C1 segment of cervical spinal cord (tissue), 14 donors: Measurements from ENCODE around the gene ZNF775.

ENCODE experiments used
- DNase-seq, 14 donors: peaks; one replicate each; lab custom pipeline; 2025; lab: John Stamatoyannopoulos, UW

The ZNF775 gene

GRCh38 chr7:150368884-150369747, 10.0 kb upstream of the ZNF775 start:
- DNase-seq: peak in 8 of 14 donors; percentile 57 to 83 (median 73)

- DNase-seq: no peak
Measured at GRCh38 chr7:150369748-150370501, 9.2 kb upstream of the ZNF775 start.

DNA sequence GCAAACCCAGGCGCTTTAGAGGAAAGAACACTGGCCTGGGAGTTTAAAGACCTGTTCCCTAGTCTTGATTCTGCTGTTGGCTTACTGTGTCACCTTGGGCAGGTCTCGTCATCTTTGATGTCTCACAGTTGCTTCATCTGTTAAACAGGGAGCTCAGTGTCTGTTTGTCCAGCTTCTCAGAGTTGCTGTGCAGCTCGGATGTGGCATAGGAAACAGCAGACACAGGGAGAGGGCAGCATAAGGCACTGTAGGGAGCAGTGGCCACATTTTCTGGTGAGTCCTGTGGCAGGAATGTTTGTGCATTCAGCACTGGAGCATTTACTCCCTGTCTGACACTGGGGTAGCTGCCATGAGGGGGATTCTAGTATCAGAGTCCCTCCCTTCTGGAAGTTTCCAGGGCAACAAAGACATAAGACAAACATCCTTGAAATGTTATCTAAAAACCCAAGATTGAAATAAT, 8.5 kb upstream of the ZNF775 start:
- no peak for DNase-seq

- DNase-seq: no peak
Measured at GRCh38 chr7:150371131-150371995, 7.8 kb upstream of the ZNF775 start.

DNA sequence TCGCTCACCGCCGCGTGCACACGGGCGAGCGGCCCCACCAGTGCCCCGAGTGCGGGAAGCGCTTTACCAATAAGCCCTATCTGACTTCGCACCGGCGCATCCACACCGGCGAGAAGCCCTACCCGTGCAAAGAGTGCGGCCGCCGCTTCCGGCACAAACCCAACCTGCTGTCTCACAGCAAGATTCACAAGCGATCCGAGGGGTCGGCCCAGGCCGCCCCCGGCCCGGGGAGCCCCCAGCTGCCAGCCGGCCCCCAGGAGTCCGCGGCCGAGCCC, 7.2 kb upstream of the ZNF775 start:
- no peak for DNase-seq

DNA sequence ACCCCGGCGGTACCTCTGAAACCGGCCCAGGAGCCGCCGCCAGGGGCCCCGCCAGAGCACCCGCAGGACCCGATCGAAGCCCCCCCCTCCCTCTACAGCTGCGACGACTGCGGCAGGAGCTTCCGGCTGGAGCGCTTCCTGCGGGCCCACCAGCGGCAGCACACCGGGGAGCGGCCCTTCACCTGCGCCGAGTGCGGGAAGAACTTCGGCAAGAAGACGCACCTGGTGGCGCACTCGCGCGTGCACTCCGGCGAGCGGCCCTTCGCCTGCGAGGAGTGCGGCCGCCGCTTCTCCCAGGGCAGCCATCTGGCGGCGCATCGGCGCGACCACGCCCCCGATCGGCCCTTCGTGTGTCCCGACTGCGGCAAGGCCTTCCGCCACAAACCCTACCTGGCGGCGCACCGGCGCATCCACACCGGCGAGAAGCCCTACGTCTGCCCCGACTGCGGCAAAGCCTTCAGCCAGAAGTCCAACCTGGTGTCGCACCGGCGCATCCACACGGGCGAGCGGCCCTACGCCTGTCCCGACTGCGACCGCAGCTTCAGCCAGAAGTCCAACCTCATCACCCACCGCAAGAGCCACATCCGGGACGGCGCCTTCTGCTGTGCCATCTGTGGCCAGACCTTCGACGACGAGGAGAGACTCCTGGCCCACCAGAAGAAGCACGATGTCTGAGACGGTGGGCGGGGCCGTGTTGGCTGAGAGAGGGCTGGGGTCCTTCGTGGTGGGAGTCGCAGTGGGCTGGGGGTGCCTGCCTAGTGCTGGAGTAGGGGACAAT, 6.7 kb upstream of the ZNF775 start:
- DNase-seq: no peak

- DNase-seq: no peak
Measured at GRCh38 chr7:150373049-150373801, 5.9 kb upstream of the ZNF775 start.

DNA sequence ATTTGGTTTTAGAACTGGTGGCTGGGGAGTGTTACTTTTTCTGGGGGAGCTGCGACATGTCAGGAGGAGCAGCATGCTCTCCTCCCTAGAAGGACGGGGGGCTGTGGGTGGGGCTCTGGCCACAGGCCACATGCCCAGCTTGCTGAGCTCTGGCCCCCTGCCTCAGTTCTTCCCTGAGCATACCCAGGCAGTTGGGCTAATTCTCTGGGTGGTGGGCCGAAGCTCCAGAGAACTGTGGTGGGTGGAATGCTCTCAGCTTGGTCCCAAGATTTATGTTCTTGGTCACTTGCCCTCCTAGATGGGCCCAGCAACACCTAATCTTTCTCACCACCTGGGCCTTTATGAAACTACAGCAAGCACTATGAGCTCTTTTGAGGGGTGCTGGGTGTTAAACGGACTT, 5.1 kb upstream of the ZNF775 start:
- DNase-seq: no peak

- DNase-seq: no peak
Measured at GRCh38 chr7:150374472-150374871, 4.7 kb upstream of the ZNF775 start.

GRCh38 chr7:150375662-150376521, 3.2 kb upstream of the ZNF775 start:
- no peak for DNase-seq

DNA sequence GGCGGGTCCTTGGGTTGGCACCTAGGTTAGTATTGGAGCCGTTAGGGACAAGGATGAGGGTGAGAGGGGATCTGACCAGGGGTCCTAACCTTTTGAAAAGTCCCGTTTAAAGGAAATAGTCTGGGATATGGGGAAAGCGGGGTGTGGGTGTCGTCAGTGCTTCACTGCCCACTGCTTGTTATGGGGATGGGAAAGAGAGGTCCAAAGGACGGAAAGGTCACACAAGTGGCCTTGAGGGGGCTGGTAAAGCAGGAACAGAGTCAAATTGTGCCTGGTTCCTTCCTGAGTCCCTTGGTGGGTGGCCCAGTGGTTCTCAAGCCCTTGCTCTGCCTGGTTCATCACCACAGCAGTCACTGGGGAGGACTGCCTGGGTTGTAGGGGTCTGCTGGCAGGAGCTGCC, 2.6 kb upstream of the ZNF775 start:
- no peak for DNase-seq

DNA sequence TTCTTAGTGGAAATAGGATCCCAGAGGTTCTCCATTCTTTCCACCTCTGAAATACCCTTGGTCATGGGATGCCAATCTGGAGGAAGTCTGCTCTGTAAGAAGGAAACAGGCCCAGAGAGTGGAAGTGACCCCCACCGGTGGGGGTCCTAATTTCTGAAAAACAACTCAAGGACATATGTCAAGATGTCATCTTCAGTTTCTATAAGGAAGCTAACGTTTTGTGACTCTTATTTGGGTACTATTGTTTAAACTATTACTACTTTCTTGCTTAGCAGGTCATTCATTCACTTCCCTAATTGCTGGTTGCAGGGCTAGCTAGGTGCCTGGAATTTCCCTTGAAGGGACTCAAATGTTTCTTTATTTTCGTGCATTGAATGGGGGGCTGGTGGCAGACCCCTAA, 1.9 kb upstream of the ZNF775 start:
- DNase-seq: no peak

GRCh38 chr7:150377635-150378034, 1.5 kb upstream of the ZNF775 start:
- no peak for DNase-seq

- peak in 9 of 14 donors; percentile 21 to 53 (median 29) for DNase-seq
Measured at GRCh38 chr7:150378115-150378852, 846 bp upstream of the ZNF775 start.

- DNase-seq: peak in 6 of 14 donors; percentile 14 to 69 (median 54)
Measured at GRCh38 chr7:150379441-150380379, 580 bp downstream of the ZNF775 start.

- DNase-seq: no peak
Measured at GRCh38 chr7:150380463-150380862, 1.3 kb downstream of the ZNF775 start.

DNA sequence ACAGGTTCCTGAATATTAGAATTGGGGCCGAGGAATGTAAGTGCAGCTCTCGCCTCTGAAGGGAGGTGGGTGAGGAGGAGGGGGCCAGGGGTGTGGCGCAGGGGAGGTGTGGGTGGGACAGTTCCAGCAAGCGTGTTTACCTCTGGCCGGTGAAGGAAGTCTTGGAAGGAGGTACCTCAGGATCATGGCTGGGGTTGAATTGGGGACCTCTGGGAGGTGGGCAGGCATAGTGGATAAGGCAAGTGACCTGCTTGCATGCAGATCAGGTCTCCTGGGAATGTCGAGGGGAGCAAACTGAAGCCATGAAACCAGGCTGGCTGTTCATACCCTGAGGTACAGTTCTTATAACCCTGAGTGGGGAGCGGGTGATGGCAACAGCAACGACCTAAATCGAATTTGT, 2.0 kb downstream of the ZNF775 start:
- no peak for DNase-seq

DNA sequence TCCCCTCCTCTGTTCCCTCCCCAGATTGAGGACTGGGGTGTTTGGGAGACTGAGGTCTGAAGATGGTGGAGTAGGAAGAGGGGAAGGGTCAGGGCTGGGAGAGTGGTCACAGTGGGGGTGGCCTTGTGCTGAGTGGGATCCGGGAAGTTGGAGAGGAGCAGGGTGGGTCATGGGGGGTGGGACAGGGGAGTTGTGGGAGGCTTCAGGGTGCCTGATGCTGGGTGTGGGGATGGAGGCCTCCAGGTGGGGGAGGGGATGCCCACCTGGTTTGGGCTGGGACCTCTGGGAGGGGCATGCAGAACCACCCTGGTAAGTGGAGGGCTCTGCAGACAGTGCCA, 2.6 kb downstream of the ZNF775 start:
- no peak for DNase-seq
